H1 (cell line): ENCODE results near the gene CD68.

ENCODE experiments used
- CHD1 ChIP-seq: IDR thresholded peaks from 2 replicates; pipeline ENCODE4 v1.6.1; 2012; ENCODE audit warnings: low read depth, low read length, improper control_type of control experiment
- CHD2 ChIP-seq: IDR thresholded peaks from 2 replicates; pipeline ENCODE4 v1.6.1; 2012; ENCODE audit warnings: low read length, improper control_type of control experiment
- EP300 ChIP-seq, 2 experiments: IDR thresholded peaks; 1 replicate in 1 of 2; 2 replicates in 1 of 2; pipeline ENCODE4 v1.6.1; 2011 to 2012; ENCODE audit warnings: low read depth in 2 of 2, low read length in 2 of 2, mild to moderate bottlenecking in 2 of 2, borderline replicate concordance in 1 of 2, inconsistent platforms in 1 of 2, moderate library complexity in 1 of 2
- GABPA ChIP-seq: IDR thresholded peaks from 2 replicates; pipeline ENCODE4 v1.6.1; 2011; ENCODE audit warnings: mild to moderate bottlenecking, low read length, moderate library complexity, borderline replicate concordance; ENCODE audit not compliant: insufficient read depth
- POLR2AphosphoS5 ChIP-seq: IDR thresholded peaks from 2 replicates; pipeline ENCODE4 v1.6.1; 2011; ENCODE audit warnings: low read depth, low read length
- TF ChIP-seq, protein P1 (sequence below), 3 experiments: IDR thresholded peaks; 1 replicate in 2 of 3; 2 replicates in 1 of 3; pipeline versions ENCODE4 v1.5.1 to v1.6.1; 2011; ENCODE audit warnings: low read length in 3 of 3, mild to moderate bottlenecking in 3 of 3, inconsistent platforms in 2 of 3, low read depth in 1 of 3, moderate library complexity in 1 of 3; ENCODE audit not compliant: insufficient read depth in 1 of 3; ENCODE audit errors: control extremely low read depth in 1 of 3

DNA sequence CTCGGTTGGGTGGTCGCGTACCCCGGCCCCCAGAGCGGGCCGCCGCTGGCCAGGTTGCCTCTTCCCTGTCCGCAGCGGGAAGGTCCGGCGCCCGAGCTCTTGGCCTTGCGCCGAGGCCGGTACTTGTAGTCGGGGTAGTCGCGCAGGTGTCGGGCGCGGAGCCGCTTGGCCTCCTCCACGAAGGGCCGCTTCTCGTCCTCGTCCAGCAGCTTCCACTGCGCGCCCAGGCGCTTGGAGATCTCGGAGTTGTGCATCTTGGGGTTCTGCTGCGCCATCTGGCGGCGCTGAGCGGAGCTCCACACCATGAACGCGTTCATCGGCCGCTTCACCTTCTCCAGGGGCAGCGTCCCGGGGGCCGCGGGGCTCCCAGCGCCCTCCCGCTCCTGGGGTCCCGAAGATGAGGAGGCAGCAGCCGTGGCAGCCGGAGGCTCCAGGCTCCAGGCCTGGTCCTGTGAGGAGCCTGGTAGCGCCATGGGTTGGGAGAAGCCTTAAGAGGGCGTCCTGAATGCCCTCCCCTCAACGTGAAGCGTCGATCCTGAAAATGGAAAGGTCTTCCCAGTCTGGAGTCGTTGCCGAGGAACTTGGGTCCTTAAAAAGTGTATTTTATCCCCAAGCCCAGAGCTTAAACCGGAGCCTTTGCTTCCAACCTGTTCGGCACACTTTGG is 9.9 kb downstream of the CD68 start:
- TF ChIP-seq, protein P1, sequence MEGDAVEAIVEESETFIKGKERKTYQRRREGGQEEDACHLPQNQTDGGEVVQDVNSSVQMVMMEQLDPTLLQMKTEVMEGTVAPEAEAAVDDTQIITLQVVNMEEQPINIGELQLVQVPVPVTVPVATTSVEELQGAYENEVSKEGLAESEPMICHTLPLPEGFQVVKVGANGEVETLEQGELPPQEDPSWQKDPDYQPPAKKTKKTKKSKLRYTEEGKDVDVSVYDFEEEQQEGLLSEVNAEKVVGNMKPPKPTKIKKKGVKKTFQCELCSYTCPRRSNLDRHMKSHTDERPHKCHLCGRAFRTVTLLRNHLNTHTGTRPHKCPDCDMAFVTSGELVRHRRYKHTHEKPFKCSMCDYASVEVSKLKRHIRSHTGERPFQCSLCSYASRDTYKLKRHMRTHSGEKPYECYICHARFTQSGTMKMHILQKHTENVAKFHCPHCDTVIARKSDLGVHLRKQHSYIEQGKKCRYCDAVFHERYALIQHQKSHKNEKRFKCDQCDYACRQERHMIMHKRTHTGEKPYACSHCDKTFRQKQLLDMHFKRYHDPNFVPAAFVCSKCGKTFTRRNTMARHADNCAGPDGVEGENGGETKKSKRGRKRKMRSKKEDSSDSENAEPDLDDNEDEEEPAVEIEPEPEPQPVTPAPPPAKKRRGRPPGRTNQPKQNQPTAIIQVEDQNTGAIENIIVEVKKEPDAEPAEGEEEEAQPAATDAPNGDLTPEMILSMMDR (IDR thresholded peaks at IDR 0.05; ENCODE audit: control extremely low read depth in 1 of 3, insufficient read depth in 1 of 3, low read depth in 1 of 3, low read length in 3 of 3), result peak; percentile 86 to 92 (median 91)
- TF ChIP-seq CHD2, result no peak
- peak; percentile 74; the same call in 1 of the 2 replicates for TF ChIP-seq GABPA
- no peak for TF ChIP-seq CHD1
- no peak for TF ChIP-seq EP300 (IDR thresholded peaks at IDR 0.05; ENCODE audit: borderline replicate concordance in 1 of 2, low read depth in 2 of 2, low read length in 2 of 2)
- peak; percentile 50; the same call in 1 of the 2 replicates for TF ChIP-seq POLR2AphosphoS5
